Skeletal muscle tissue (tissue), 4 donors: ENCODE results near the gene REX1BD. TPM values are rescaled to one million over a fixed set of nuclear protein-coding genes. Genes with fewer than 3 reads are reported as not detected.
"Not testable (repeated sequence)": the region's sequence is repeated elsewhere in the genome, so short reads cannot be mapped to it uniquely, and the experiment has no call there.

Experiments used
- H3K27ac ChIP-seq: one replicate; pipeline ENCODE4 v1.7.0; 2013; ENCODE audit warnings: mild to moderate bottlenecking, low read depth, low read length, inconsistent platforms
- H3K27me3 ChIP-seq, 3 donors: one replicate each; pipeline ENCODE4 v1.7.0; 2013; ENCODE audit warnings: low read length in 3 of 3; ENCODE audit not compliant: control insufficient read depth in 3 of 3, insufficient read depth in 3 of 3
- H3K36me3 ChIP-seq, 3 donors: one replicate each; pipeline ENCODE4 v1.7.0; 2013; ENCODE audit warnings: low read length in 3 of 3; ENCODE audit not compliant: control insufficient read depth in 3 of 3, insufficient read depth in 3 of 3
- H3K4me1 ChIP-seq, 3 donors: one replicate each; pipeline ENCODE4 v1.7.0; 2013; ENCODE audit warnings: low read length in 3 of 3, mild to moderate bottlenecking in 3 of 3; ENCODE audit not compliant: control insufficient read depth in 3 of 3, insufficient read depth in 3 of 3
- H3K4me3 ChIP-seq, 3 donors: one replicate each; pipeline ENCODE4 v1.7.0; 2013; ENCODE audit warnings: low read length in 3 of 3
- H3K9ac ChIP-seq, 3 donors: one replicate each; pipeline ENCODE4 v1.7.0; 2013; ENCODE audit warnings: low read length in 3 of 3, mild to moderate bottlenecking in 3 of 3, moderate library complexity in 2 of 3, low read depth in 1 of 3
- H3K9me3 ChIP-seq, 3 donors: one replicate each; pipeline ENCODE4 v1.7.0; 2013; ENCODE audit warnings: low read length in 3 of 3; ENCODE audit not compliant: control insufficient read depth in 3 of 3
- total RNA-seq: library from RNA; depleted of rRNA; stranded (reverse); fragments of >200 nt; gene quantifications from one replicate; pipeline ENCODE4 v1.2.3, GENCODE V29; 2014
- donor health status: Osteomylitis.

Gene REX1BD
- 26.6 TPM for total RNA-seq

DNA sequence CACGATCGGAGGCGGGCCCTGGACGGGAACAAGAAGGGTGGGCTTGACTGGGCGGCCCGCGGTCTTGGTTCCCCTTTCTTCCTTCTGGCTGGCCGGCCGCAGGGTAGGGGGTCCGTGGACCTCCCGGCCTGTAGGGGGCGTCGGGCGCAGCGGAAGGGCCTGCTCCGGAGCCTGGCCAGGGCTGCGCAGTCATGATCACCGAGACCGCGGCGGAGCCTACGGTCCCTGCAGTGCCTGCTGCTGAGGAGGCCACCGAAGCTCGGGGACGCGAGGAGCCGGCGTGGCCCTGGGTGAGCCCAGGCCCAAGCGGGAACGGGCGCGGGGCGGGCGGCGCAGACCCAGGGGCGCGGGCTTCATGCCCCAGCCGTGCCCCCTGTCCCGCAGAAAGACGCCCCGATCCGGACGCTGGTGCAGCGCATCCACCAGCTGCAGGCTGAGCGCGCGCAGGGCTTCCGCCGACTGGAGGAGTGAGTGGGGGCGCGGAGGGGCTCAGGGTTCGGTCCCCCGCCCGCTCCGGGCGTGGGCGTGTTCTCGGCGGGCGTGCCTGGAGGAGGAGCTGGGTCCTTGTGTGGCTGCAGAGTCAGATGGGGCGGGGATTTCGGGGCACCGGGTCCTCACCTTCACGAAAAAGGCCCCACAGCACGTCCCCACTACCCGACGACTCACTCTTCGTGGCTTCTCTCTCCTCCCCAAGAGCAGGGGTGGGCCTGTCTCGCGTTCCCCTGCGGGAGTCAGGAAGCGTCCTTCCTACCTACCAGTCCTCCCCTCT is at the start of gene REX1BD:
Gene REX1BD, plus strand, starts transcription at position 188 of the 769 bp plus-strand sequence. Its CDS starts 4 bp downstream, at position 192.
- Histone ChIP-seq H3K4me3 (peak within 1 kb of the TSS; percentile 76 to 89 (median 87)), H3K9ac (peak within 1 kb of the TSS; percentile 80 to 96 (median 84)), H3K9me3 (no peaks in the 10 kb centered on the region), H3K27me3 (no peaks in the 10 kb centered on the region), H3K4me1 (peaks cover 28 to 42% (median 36%) of the 10 kb centered on the region in 3 donors), H3K27ac (peak within 1 kb of the TSS; percentile 79), H3K36me3 (peaks cover 3 to 13% (median 6%) of the 10 kb centered on the region in 3 donors)

DNA sequence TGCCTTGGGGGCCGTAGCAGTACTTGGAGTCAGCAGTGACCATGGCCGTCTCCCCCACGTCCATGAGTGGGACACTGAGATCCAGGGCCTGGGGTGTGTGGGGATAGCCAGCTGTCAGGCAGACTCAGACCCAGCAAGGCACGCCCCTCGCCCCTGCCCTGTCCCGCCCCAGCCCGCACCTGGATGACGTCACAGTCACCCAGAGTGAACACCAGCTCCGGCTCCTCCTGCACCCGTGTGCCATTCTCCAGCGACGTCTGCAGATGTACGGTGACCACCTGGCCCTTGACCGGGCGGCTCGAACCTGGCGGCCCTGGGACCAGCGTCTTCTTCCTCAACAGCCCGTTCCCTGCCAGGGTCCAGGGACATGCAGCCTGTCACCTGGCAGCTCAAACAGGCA is 49.2 kb upstream of the REX1BD start:
- Histone ChIP-seq H3K4me1 (peaks cover 12 to 18% (median 14%) of the 10 kb centered on the region in 3 donors), H3K36me3 (peaks cover 41 to 53% (median 43%) of the 10 kb centered on the region in 3 donors)

DNA sequence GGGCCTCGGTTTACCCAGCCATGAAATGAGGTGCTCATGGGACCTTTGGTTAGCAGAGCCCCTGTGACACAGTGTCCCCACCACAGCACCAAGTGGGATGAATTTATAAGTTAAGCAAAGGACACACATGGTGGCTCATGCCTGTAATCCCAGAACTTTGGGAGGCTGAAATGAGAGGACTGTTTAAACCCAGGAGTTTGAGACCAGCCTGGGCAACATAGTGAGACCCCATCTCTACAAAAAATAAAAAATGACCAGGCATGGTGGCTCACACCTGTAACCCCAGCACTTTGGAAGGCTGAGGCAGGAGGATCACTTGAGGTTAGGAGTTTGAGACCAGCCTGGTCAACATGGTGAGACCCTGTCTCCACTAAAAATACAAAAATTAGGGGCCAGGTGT is 48.4 kb upstream of the REX1BD start:
- H3K9me3 ChIP-seq, H3K27ac ChIP-seq, H3K27me3 ChIP-seq, H3K4me3 ChIP-seq, H3K9ac ChIP-seq: not testable (repeated sequence)
- peaks cover 41 to 53% (median 42%) of the 10 kb centered on the region in 3 donors for H3K36me3 ChIP-seq
- peaks cover 12 to 18% (median 14%) of the 10 kb centered on the region in 3 donors for H3K4me1 ChIP-seq

More for the DNA sequence above, 49.2 kb upstream of the REX1BD start:
- Histone ChIP-seq H3K9me3 (no peaks in the 10 kb centered on the region), H3K27me3 (no peaks in the 10 kb centered on the region), H3K27ac (no peak overlapping the region), H3K4me3 (no peak overlapping the region), H3K9ac (no peak overlapping the region)

DNA sequence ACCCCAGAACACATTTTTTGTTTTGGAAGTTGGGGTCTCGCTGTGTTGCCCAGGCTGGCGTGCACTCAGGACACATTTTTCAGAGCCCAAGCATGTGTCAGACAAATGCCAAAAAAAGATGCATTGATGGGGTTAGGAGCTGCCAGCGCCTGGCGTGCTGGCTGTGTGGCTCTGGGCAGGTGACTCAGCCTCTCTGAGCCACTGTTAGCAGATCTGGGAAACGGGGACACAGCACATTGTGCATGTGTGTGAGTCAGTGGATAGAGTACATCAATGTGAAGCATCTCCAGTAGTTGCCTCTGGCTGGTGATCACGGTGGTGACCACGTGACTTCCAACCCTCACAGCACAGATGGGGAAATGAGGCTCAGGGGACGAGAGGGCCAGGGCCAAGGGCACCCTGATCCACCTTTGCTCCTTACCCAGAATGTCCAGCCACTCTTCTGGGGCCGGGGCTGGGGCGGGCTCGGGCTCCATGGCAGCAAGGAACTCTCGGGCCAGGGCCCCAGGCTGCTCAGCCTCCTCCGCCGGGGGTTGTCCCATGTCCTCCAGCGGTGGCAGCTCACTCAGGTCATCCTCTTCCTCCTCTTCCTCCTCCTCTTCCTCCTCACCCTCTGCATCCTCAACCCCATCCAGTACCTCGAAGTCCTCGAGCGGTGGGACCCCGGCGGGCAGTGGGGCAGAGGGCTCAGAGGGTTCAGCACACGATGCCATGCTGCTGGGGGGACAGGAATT is 47.2 kb upstream of the REX1BD start:
- H3K4me1 ChIP-seq, result peaks cover 12 to 18% (median 14%) of the 10 kb centered on the region in 3 donors
- peak overlapping the region; percentile 80 for H3K27ac ChIP-seq
- H3K36me3 ChIP-seq, result peaks cover 34 to 44% (median 36%) of the 10 kb centered on the region in 3 donors
- no peaks in the 10 kb centered on the region for H3K9me3 ChIP-seq
- H3K9ac ChIP-seq, result no peak overlapping the region
- no peaks in the 10 kb centered on the region for H3K27me3 ChIP-seq
- no peak overlapping the region for H3K4me3 ChIP-seq

DNA sequence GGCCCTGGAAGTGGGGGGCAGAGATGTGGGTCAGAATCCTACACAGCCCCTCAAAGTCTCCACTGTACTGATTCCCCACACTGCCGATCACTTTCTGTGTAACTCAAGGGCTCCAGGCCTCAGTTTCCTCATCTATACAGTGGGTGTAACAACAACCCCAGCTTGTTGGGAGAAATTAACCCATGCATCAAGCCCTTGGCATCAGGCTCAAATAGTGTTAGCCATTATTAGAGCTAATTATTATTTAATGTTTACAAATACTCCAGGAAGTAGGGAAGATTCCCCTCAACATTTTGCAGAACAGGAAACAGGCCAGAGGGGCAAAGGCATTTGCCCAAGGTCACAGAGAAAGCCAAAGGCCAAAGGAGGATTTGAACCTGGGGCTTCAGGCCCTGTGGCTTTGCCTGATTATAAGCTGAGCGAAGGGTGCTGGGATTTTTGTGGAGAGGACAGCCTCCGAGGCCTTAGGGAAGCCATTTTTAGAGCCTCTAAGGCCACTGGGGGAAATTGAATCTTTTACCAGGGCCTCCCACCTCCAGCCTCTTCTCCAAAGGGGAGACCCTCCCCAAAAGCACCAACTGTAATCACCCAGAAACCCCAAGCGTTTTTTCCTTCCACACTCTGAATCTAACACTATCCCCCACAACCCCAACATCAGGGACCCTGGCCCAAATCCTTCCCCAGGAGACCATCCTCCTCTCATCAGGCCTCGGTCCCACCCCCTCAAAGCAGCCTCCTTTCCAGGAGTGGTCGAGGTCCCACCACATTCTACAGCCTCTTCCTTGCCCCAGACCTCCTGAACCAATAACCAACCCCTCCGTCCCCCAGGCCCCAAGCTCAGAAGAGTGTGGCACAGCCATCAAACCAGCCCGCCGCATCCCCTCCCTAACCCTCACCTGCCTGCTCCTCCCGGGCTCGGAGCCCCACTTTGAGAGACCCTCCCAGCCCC is 46.3 kb upstream of the REX1BD start:
- Histone ChIP-seq H3K4me1 (peaks cover 12 to 18% (median 14%) of the 10 kb centered on the region in 3 donors), H3K27ac (peak overlapping the region; percentile 80), H3K9me3 (no peaks in the 10 kb centered on the region), H3K27me3 (no peaks in the 10 kb centered on the region), H3K9ac (peak overlapping the region; percentile 72 to 80 (median 73)), H3K36me3 (peaks cover 27 to 36% (median 30%) of the 10 kb centered on the region in 3 donors), H3K4me3 (peak overlapping the region; percentile 65 to 72 (median 71))

DNA sequence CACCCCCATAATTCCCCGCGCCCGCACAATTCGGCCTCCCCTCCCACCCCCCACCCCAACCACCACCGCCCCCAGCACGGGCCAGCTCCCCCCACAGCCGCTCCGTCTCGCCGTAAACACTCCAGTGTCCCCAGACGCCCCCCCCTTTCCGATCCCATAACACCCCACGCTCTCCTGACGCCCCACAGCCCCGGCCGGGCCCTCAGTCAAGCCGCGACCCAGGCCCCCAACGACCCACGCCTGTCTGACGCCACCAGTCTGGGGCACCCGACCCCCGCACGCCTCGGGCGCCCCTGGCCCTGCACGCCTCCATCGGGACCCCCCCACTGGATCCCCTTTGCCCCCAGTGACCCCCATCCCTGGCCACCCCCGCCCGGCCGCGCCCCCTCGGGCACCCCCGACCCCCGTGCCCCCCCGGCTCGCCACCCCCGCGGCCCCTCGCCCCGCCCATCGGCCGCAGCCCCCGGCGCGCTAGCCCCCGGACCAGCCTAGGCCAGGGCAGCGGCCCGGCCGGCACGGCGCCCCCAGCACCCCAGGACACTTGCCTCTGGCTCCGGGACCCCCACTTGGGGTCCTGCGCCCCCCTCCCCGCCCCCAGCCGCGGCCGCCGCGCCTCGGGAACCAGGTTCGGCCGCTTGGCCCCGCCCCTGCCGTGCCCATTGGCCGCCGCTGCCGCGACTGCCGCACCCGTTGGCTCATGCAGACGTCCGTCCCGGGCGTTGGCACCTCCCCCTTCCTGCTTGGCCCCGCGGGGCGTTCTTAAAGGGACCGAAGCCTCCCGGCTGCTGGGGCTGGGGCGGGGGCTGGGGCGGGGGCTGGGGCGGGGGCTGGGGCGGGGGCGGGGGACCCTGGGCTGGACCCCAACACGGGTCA is 45.4 kb upstream of the REX1BD start, which contains the start of gene FKBP8:
Gene FKBP8, minus strand, starts transcription at position 633 of the 873 bp plus-strand sequence. CDS start 1,603 bp downstream, outside the sequence.
- H3K4me3 ChIP-seq, result peak within 1 kb of the TSS; percentile 65 to 72 (median 72)
- H3K4me1 ChIP-seq, result peaks cover 12 to 18% (median 14%) of the 10 kb centered on the region in 3 donors
- H3K9me3 ChIP-seq, result no peaks in the 10 kb centered on the region
- H3K27me3 ChIP-seq, result no peaks in the 10 kb centered on the region
- H3K36me3 ChIP-seq, result peaks cover 18 to 27% (median 23%) of the 10 kb centered on the region in 3 donors
- peak within 1 kb of the TSS; percentile 80 for H3K27ac ChIP-seq
- peak within 1 kb of the TSS; percentile 72 to 83 (median 73) for H3K9ac ChIP-seq

DNA sequence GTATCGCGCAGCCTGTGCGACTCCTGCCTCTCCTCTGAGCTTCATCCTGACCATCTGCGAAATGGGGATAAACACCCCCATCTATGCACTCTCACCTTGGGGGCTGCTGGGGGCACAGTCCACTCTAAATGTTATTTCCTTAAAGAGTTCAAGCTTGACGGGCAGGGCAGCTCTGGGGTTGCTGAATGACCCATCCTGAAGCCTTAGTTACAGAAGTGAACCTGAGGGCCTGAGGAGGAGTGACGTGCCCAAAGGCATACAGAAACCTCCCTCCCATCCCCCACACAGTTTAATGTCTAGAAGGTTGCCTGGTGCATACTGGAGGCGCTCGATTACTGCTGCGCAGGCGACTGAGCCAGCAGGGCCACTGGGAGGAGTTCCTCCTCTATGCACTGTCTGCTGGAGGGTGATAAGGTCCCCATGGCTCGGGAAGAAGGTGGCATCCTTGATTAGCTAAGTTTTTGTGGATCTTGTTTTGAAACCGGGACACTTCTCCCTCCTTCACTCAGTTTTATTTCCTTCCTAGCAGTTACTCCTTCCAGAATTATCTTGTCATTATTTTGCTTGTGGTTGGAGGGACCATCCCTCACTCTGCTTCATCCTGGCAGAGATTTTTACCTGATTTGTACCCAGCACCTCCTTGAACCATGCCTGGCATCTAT is 44.7 kb upstream of the REX1BD start:
- no peak overlapping the region for H3K27ac ChIP-seq

DNA sequence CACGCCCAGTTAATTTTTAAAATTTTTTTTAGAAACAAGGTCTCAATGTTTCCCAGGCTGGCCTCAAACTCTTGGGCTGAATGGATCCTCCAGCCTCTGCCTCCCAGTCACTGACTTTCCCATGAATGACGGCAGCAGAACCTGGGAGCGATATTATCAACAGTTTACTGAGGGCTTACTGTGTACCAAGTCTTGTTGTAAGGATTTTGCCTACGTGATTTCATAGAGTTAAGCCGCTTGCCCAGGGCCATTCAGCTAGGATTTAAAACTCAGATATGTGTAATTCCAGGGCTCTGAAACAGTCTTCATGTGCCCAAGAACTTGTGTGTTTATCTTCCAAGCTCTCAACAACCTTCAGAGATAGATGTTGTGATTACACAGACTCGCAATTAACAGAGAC is 37.0 kb upstream of the REX1BD start:
- Histone ChIP-seq H3K9ac (no peak overlapping the region), H3K9me3 (no peaks in the 10 kb centered on the region), H3K36me3 (no peaks in the 10 kb centered on the region), H3K4me3 (no peak overlapping the region), H3K27ac (no peak overlapping the region), H3K4me1 (no peaks in the 10 kb centered on the region), H3K27me3 (no peaks in the 10 kb centered on the region)

More for the DNA sequence above, 44.7 kb upstream of the REX1BD start:
- Histone ChIP-seq H3K4me3 (peak overlapping the region; percentile 63 to 70 (median 66)), H3K9ac (peak overlapping the region; percentile 45 to 68 (median 65)), H3K4me1 (peaks cover 12 to 18% (median 14%) of the 10 kb centered on the region in 3 donors), H3K36me3 (peaks cover 18 to 24% (median 21%) of the 10 kb centered on the region in 3 donors), H3K9me3 (no peaks in the 10 kb centered on the region), H3K27me3 (no peaks in the 10 kb centered on the region)
